ENCODE data around the gene SLC48A1.

The SLC48A1 gene

GRCh38 chr12:47741340-47741703, 31.7 kb upstream of the SLC48A1 start:
- H3K4me3 ChIP-seq (ENCODE audit: low read depth, low read length) = no peak overlapping the region
- no peak for DNase-seq
- in situ Hi-C loops (cut with HindIII; ENCODE audit: low pct_ligation_motif_present, low sequenced_read_pairs) = no loop called here

GRCh38 chr12:47742253-47742825, 30.7 kb upstream of the SLC48A1 start:
- Histone ChIP-seq H3K27ac (no peak overlapping the region), H3K27me3 (replicated peaks) (peaks cover 8% of the 10 kb centered on the region), H3K4me3 (ENCODE audit: low read depth, low read length) (no peak overlapping the region), H3K36me3 (replicated peaks) (no peaks in the 10 kb centered on the region)
- TF ChIP-seq CTCF (IDR thresholded peaks at IDR 0.05; ENCODE audit: low read depth, low read length, missing control alignments) = peak; percentile 98
- DNase-seq = no peak
- in situ Hi-C loops (cut with HindIII; ENCODE audit: low pct_ligation_motif_present, low sequenced_read_pairs) = no loop called here

More at GRCh38 chr12:47741340-47741703, 31.7 kb upstream of the SLC48A1 start:
- H3K27me3 ChIP-seq (replicated peaks) = peaks cover 8% of the 10 kb centered on the region
- no peak for TF ChIP-seq CTCF (IDR thresholded peaks at IDR 0.05; ENCODE audit: low read depth, low read length, missing control alignments)
- H3K36me3 ChIP-seq (replicated peaks) = no peaks in the 10 kb centered on the region
- H3K27ac ChIP-seq = no peak overlapping the region

- no peak overlapping the region for H3K4me3 ChIP-seq (ENCODE audit: low read depth, low read length)
- in situ Hi-C loops (cut with HindIII; ENCODE audit: low pct_ligation_motif_present, low sequenced_read_pairs) = no loop called here
- no peak for TF ChIP-seq CTCF (IDR thresholded peaks at IDR 0.05; ENCODE audit: low read depth, low read length, missing control alignments)
- DNase-seq = no peak
- no peak overlapping the region for H3K27ac ChIP-seq
- H3K27me3 ChIP-seq (replicated peaks) = peaks cover 8% of the 10 kb centered on the region
- no peaks in the 10 kb centered on the region for H3K36me3 ChIP-seq (replicated peaks)
Measured at GRCh38 chr12:47743311-47743860, 29.7 kb upstream of the SLC48A1 start.

- peak; percentile 66 for TF ChIP-seq CTCF (IDR thresholded peaks at IDR 0.05; ENCODE audit: low read depth, low read length, missing control alignments)
- Histone ChIP-seq H3K27ac (no peak overlapping the region), H3K4me3 (ENCODE audit: low read depth, low read length) (no peak overlapping the region), H3K27me3 (replicated peaks) (peaks cover 8% of the 10 kb centered on the region), H3K36me3 (replicated peaks) (no peaks in the 10 kb centered on the region)
- in situ Hi-C loops (cut with HindIII; ENCODE audit: low pct_ligation_motif_present, low sequenced_read_pairs) = no loop called here
- no peak for DNase-seq
Measured at GRCh38 chr12:47744005-47744651, 28.9 kb upstream of the SLC48A1 start.

- in situ Hi-C loops (cut with HindIII; ENCODE audit: low pct_ligation_motif_present, low sequenced_read_pairs) = no loop called here
- Histone ChIP-seq H3K36me3 (replicated peaks) (no peaks in the 10 kb centered on the region), H3K27me3 (replicated peaks) (peaks cover 8% of the 10 kb centered on the region), H3K27ac (no peak overlapping the region), H3K4me3 (ENCODE audit: low read depth, low read length) (no peak overlapping the region)
- TF ChIP-seq CTCF (IDR thresholded peaks at IDR 0.05; ENCODE audit: low read depth, low read length, missing control alignments) = no peak
- no peak for DNase-seq
Measured at GRCh38 chr12:47744778-47745436, 28.1 kb upstream of the SLC48A1 start.

Data from brain microvascular endothelial cell (primary cell).